DMS53 treated with DMSO at 0.1 percent for 48 hours (cell line): ENCODE data around the gene PRDX5.

Source experiments
- DNase-seq: peaks from one replicate; lab custom pipeline; 2025; ENCODE audit not compliant: unreplicated experiment; lab: John Stamatoyannopoulos, UW

The PRDX5 gene

DNA sequence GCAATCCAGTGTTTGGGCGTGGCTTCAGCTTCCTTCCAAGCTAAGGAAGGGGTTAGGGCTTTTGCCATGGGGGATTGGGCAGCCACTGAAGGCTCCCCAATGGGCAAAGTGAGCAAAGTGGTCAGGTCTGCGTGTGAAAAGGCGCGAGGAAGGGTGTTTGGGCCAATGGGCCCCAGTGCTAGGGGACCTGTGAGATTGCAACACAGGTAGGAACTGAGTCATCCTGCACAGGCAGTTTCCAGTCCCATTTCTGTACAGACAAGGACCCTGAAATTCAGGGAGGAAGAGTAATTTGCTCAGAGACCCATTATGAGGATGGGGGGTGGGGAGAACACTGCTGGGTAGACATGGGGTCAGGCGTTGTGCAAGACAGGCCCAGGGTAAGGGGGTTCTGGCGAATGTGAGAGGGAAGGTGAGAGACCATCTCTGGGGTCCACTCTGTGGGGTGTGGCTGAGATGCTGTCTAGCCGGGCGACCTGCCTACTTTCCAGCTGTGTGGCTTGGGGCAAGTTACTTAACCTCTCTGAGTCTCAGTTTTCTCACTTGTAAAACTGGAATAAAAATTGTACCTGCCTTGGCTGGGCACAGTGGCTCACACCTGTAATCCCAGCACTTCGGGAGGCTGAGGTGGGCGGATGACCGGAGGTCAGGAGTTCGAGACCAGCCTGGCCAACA lies 29.4 kb downstream of the PRDX5 start:
- no peak for DNase-seq

DNA sequence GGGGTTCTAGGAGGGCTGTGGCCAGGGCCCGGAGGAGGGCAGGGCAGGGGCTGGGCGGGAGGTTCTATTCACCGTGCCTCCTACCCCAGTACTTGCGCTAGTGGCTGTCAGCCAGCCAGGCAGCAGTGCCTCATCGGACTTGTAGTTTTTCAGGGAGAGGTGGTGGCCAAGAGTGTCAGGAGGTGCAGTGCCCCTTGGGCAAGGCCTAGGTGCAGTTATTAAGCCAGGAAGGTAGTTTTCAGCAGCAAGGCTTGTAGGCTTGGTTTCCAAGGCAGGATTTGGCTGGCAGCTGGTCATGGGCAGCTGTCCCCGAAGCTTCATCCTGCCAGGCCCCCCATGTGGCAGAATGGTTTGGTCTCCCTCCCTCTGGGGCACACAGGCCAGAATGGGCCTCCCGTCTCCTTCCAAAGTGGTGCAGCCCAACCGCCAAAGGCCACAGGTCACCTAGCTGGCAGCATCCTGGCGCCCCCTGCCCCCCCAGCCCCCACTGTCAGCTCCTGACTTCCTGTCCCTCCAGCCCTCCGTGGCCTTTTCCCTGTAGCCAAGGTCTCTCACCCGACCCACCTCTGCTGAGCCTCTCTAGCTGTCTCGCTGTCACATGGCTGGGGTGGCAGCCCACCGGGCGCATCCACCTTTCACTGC lies 30.6 kb downstream of the PRDX5 start:
- DNase-seq: no peak

DNA sequence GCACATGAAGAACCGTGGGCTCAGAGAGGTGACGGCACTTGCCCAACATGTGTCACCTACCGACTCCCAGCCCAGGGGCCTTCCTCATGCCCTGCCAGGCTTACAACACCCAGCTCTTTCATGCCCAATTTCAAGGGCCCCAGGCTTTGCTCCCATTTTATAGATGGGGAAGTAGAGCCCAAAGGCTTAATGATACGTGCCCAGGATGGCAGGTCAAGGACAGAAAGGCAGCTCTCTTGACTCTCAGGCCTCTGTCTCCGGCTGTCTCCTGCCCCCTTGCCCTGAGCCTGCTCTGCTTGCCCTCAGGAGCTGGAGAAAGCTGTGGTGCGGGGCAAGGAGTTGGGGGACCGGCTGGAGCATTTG lies 31.1 kb downstream of the PRDX5 start:
- no peak for DNase-seq

DNA sequence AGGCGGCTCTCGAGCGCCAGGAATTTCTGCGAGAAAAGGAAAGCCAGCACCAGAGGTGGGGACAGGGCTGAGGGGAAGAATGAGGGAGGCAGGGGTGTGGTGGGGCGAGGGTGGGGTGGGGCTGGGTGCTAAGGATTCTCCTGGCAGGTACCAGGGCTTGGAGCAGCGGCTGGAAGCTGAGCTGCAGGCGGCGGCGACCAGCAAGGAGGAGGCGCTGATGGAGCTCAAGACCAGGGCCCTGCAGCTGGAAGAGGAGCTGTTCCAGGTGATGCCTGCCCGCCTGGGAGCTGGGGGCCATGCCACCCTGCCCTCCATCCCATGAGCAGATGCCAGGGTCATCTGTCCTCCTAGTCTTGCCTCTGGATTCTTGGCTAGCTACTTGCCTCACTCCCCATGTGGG lies 31.5 kb downstream of the PRDX5 start:
- DNase-seq: no peak

DNA sequence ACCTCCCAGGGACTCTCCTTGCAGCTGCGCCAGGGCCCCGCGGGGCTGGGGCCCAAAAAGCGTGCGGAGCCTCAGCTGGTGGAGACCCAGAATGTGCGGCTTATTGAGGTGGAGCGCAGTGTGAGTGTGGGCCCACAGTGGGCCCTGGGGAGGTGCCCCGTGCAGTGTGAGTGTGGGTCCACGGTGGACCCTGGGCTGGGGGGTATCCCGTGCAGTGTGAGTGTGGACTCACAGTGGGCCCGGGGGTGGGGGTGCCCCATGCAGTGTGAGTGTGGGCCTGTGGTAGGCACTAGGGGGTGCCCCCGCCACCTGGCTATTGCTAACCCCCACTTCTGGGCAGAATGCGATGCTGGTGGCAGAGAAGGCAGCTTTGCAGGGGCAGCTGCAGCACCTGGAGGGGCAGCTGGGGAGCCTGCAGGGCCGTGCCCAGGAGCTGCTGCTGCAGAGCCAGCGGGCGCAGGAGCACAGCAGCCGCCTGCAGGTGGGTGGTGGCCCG lies 33.3 kb downstream of the PRDX5 start:
- no peak for DNase-seq

DNA sequence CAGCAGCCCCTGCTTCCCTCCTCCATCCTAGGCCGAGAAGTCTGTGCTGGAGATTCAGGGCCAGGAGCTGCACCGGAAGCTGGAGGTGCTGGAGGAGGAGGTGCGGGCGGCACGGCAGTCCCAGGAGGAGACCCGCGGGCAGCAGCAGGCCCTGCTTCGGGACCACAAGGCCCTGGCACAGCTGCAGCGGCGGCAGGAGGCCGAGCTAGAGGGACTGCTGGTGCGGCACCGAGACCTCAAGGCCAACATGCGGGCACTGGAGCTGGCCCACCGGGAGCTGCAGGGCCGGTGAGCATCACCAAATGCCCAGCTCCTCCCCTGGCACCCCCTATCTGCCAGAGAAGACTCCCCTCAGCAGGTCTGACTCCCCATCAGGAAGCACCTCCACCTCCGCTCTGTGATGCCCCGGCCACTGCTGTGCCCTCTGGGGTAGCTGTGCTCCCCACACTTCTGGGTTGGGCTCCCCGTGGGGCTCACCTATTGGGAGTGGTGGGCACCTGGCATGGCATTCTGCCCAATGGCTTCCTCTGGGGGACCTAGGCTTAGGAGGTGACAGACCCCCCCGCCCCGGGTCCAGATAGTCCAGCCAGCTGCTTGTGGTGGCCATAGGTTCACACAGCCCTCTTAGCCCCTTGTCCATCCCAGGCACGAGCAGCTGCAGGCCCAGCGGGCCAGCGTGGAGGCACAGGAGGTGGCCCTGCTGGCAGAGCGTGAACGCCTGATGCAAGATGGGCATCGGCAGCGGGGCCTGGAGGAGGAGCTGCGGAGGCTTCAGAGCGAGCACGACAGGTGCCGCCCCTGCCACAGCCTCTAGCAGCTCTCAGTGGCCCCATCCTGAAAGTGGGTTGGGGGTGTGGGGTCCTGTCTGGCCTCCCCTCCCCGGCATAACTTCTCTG lies 34.4 kb downstream of the PRDX5 start:
- DNase-seq: no peak

DNA sequence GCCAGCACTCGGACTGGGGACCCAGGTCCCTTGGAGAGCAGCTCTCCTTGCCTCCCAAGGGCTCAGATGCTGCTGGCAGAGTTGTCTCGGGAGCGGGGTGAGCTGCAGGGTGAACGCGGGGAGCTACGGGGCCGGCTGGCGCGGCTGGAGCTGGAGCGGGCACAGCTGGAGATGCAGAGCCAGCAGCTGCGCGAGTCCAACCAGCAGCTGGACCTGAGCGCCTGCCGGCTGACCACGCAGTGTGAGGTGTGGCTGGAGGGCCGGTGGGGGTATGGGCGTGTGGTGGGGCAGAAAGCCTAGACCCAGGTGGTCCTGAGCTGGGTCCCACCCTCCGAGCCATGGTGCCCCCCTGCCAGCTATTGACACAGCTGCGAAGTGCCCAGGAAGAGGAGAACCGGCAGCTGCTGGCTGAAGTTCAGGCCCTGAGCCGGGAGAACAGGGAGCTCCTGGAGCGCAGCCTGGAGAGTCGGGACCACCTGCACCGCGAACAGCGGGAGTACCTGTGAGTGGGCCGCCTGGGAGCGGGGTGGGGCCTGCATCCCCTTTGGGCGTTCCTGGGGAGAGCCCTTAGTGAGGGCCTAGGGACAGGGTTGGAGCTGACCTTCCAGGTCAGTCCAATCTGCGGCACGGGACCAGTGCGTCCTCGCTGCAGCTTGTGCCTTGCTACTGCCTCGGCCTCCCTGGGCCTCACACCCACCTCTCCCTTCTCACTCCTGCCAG lies 35.2 kb downstream of the PRDX5 start:
- peak; percentile 27 for DNase-seq

DNA sequence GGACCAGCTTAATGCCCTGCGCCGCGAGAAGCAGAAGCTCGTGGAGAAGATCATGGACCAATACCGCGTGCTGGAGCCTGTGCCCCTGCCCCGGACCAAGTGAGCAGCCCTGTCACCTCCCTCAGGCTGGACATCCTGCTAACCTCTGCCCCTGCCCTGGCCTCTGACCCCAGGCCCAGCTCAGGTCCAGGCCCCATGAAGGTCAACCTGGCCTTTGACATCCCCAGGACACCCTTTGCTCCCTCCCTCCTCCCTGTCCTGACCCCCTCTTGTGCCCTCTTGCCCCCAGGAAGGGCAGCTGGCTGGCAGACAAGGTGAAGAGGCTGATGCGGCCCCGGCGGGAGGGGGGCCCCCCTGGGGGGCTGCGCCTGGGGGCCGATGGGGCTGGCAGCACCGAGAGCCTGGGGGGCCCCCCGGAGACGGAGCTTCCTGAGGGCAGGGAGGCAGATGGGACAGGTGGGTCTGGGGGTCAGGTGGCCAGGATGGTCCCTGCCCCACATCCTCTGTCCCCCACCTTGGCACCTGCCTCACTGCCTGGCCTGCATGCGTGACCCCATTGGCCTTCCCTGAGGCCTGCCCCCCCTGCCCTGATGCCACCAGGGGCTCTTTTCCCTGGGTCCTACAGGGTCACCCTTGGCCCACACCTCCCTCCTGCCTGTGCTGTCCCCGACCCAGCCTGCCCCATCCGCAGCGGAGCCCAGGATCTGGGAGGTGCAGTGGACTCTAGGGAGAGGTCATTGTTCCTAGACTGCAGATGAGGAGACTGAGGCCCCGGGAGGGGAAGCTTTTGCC lies 36.0 kb downstream of the PRDX5 start:
- DNase-seq: no peak

DNA sequence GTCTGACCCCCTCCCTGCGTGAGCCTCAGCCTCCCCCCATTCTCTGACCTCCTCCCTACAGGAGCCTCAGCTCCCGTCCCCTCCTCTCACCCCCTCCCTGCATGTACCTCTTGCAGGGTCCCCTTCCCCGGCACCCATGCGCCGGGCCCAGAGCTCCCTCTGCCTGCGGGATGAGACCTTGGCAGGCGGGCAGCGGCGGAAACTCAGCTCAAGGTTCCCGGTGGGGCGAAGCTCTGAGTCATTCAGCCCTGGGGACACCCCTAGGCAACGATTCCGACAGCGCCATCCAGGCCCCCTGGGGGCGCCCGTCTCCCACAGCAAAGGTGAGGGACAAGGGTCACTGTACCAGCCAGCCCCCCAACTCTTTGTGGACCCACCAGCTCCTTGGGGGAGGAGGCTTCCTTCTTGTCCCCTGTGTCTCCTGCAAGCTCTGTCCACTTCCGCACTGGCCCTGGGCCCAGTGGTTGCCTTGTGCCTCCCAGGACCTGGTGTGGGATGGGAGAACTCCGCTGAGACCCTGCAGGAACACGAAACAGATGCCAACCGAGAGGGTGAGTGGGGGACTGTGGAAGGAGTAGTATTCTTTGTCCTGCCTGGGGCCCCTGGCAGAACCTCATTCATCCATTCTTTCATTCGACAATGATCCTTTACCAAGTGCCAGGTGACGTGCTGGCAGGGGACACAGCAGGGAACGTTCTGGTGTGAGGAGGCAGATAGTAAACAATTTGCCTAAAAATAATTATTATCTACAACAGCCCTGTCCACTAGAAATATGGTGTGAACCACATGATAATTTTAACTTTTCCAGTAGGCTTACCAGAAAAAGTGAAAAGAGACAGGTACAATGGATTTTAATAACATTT lies 37.4 kb downstream of the PRDX5 start:
- peak; percentile 82 for DNase-seq

DNA sequence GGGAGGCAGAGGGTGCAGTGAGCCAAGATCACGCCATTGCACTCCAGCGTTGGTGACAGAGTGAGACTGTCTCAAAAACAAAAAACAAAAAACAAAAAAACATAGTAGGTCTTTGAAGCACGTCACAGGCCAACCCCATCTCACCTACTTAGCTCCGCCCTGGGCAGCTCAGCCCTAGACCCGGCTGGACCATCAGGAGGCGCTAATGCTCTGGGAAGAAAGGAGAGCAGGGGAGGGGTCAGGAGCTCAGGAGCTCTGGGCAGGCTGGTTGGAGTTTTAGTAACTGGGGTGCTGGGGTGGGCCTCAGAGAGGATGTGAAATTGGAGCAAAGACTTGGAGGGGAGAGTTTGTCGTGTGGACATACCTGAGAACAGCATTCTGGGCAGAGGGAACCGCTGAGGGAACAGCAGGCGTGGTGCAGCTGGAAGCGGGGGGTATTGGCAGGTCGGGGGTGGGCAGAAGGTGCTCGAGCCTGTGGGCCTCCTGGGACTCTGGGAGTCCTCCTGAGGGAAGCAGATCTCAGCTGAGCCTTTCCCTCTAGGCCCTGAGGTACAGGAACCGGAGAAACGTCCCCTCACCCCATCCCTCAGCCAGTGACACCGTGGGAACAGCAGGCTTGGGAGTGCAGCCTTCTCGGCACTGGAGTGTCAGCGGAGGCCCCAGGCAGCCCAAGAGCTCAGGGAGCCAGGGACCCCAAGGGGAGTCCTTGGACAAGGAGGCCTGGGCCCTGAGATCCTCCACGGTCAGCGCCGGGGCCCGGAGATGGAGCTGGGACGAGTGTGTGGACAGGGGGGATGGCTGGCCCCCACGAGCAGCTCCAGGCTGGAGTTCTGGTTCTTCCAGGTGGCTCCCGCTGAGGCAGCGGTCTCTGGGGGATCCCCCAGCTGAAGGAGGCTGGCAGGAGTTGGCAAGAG lies 38.8 kb downstream of the PRDX5 start:
- no peak for DNase-seq

DNA sequence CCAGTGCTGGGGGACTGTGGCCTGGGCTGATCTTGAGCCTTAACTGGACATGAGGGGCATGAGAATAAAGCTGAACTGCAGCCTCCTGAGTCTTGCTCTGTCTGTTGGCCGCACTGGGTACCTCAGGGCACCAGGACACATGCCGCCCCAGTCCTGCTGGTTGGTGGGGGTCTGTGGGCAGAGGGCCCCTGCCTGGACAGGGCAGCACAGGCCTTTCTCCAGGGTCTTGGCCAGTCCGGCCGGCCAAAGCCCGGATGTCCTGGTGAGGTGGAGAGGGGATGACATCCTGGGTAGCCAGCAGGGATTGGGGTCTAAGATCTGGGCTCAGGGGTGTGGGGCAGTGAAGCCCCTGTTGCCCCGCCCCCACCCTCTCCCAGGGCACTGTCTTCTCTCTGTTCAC lies 39.5 kb downstream of the PRDX5 start:
- DNase-seq: no peak

DNA sequence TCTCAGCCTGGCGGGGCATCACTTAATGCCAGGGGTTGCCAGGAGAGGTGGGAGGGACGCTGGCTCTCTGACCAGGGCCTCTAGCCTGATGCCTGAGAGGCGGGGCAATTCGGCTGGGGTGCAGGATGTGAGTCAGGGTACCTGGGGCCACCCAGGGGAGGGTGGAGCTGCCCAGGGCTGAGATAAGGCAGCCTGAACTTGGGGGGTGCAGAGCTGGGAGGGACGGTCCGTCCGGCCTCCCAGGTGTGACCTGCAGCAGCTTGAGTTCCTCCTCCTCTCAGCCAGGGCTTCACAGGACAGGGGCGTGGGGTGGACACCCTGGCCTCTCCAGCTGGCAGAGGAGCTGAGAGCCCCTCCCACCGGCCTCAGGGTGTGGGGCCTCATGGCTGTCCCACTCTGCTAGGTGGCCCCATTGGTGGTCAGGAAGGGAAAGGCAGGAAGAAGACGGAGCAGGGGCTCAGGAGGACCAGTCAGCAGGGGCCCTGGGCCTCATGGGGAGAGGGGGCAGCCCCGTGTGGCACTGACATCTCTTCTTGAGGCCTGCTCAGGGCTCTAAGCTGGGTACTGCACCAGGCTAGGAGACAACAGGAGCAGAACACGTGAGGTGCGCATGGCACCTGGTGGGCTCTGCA lies 40.1 kb downstream of the PRDX5 start:
- no peak for DNase-seq

DNA sequence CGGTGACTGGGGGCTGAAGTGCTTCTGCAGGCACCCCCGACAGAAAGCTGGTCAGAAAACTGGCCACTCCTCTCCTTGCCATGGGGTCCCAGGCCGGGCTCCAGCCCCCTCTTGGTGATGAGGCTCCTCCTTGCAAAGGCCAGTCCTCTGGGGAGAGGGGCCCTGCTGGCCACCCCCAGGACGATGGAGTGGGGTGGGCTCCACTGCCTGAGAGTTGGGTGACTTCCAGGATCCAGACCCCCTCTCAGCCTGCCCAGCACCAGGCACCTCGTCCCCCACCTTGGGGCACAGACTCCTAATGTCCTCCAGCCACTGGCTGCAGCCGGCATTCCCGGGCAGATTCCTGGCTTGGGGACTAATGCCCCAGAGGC lies 40.6 kb downstream of the PRDX5 start:
- no peak for DNase-seq

DNA sequence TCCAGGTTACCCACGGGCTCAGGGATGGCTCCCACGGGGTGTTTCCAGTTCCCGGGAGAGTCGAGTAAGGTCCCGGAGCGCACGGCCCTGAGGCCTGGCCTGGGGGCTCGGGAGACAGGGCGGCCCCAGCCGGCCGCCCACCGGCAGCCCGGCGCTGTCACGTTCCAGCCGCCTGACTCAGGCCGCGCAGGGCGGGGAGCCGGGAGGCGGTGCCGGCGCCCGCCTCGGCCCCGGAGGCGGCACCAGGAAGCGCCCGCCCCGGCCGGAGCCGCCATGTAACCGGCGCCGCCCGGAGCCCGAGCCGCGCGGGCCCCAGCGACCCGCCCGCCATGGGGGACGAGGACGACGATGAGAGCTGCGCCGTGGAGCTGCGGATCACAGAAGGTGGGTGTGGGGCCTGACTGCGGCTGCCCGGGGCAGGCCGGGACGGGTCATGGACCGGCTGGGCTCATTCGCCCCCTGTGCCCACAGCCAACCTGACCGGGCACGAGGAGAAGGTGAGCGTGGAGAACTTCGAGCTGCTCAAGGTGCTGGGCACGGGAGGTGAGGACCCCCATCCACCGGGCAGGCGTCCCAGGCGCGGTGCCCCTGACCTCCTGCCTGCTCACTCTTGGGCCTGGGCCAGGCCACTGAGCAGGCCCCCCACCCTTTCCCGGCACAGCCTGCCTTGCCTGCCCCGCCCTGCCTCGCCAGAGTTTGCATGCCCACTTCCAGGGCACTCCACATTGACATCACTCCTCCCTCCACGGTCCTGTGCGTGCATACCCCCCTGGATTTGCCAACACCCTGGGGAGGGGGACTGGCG lies 41.2 kb downstream of the PRDX5 start, which contains the start of gene RPS6KA4:
Gene RPS6KA4 (plus strand): TSS at position 256 of the 805 bp plus-strand sequence. CDS start 74 bp downstream, at position 330.
- peak; percentile 22 for DNase-seq

DNA sequence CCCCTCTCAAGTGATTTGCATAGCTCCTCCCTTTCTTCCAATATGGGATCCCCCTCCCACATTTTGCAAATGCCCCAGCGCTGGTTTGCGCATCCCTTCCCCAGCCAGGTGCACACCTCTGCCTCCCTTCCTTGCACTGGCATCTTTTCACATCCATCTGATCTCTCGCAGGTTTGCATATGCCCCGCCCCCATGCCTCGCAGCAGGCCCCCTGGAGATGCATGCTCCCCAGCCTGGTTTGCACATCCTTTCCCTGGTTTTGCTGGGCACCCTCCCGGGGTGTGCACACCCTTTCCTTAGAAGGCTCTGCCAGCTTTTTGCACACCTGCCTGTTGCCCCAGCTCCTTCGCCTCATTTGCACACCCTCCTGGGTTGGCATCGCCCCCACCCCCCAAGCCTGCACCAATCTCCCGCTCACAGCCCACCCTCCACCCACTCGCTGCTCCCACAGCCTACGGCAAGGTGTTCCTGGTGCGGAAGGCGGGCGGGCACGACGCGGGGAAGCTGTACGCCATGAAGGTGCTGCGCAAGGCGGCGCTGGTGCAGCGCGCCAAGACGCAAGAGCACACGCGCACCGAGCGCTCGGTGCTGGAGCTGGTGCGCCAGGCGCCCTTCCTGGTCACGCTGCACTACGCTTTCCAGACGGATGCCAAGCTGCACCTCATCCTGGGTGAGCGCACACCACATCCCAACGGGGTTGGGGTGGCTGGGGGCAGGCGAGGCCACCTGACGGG lies 42.0 kb downstream of the PRDX5 start:
- no peak for DNase-seq

DNA sequence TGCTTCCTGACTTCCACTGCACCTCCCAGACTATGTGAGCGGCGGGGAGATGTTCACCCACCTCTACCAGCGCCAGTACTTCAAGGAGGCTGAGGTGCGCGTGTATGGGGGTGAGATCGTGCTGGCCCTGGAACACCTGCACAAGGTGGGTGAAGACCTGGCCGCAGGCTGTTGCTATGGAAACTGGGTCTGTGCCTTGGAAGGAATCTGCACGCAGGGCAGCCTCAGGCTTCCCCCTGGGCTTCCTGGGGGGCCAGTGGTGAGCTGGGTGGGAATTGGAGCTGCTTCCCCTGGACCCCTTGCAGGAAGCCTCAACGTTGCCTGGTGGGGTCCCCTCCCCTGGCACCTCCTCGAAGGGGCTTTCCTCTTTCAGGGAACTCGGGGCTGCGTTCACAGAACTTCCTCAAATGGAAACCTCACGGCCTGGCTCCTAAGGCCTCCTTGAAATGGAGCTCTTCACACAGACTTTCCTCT lies 42.6 kb downstream of the PRDX5 start:
- no peak for DNase-seq
